ENCODE measurements around the gene KHDC1L. TPM values are rescaled to one million over a fixed set of nuclear protein-coding genes. Genes with fewer than 3 reads are reported as not detected.

The KHDC1L gene
- total RNA-seq, 1 experiment from 2014 or later: not detected

GRCh38 chr6:73180763-73181619, 44.3 kb downstream of the KHDC1L start:
- H3K27me3 ChIP-seq (ENCODE audit: insufficient read depth, low read length): no peaks in the 10 kb centered on the region
- no peaks in the 10 kb centered on the region for H3K9me3 ChIP-seq (ENCODE audit: control insufficient read depth, low read depth, low read length)
- H3K56ac ChIP-seq (ENCODE audit: insufficient read length, low read depth, low read length): no peak overlapping the region
- H2AFZ ChIP-seq (ENCODE audit: low read length): no peak overlapping the region
- no peak overlapping the region for H2BK15ac ChIP-seq (ENCODE audit: low read depth, low read length)
- no peak overlapping the region for H2BK12ac ChIP-seq (ENCODE audit: insufficient read length, low read depth, low read length)
- H3K4me3 Mint-ChIP-seq: no peak overlapping the region
- H3K9me3 Mint-ChIP-seq: no peaks in the 10 kb centered on the region
- H4K5ac ChIP-seq (ENCODE audit: insufficient read length, low read depth, low read length): no peak overlapping the region
- no peaks in the 10 kb centered on the region for H3K79me1 ChIP-seq (ENCODE audit: insufficient read depth, low read depth, low read length, poor library complexity, severe bottlenecking)
- H2BK20ac ChIP-seq (ENCODE audit: low read depth, low read length, poor library complexity, severe bottlenecking): no peak overlapping the region
- no peaks in the 10 kb centered on the region for H3K79me2 ChIP-seq (ENCODE audit: insufficient read depth, low read length)
- H2AK5ac ChIP-seq (ENCODE audit: insufficient read length, low read length): no peak overlapping the region
- no peak overlapping the region for H3K27ac ChIP-seq (ENCODE audit: insufficient read length, low read depth, low read length)
- H3K36me3 Mint-ChIP-seq (ENCODE audit: insufficient read depth in 1 of 3, low read depth in 3 of 3): no peaks in the 10 kb centered on the region
- H3K4me2 ChIP-seq (ENCODE audit: insufficient read depth, insufficient read length, low read length): no peak overlapping the region
- no CpG with 5 or more reads among the region's 7 CpGs for WGBS (ENCODE audit: extremely low coverage, insufficient read length, low lambda C conversion rate)
- TF ChIP-seq CTCF (conservative IDR thresholded peaks at IDR 0.05): peak; percentile 87
- H3K27ac Mint-ChIP-seq: no peak overlapping the region
- peaks cover 3 to 15% of the 10 kb centered on the region in 2 experiments; a peak in 3 of 4 replicates for H3K4me1 Mint-ChIP-seq
- no peaks in the 10 kb centered on the region for H3K23me2 ChIP-seq (ENCODE audit: insufficient read length, low read depth, low read length, poor library complexity, severe bottlenecking)
- no peak overlapping the region for H2BK120ac ChIP-seq (ENCODE audit: low read depth, low read length, poor library complexity, severe bottlenecking)
- no peak overlapping the region for H3K23ac ChIP-seq (ENCODE audit: insufficient read length, low read depth, low read length)
- no peak overlapping the region for H3K9ac ChIP-seq (ENCODE audit: extremely low read depth, insufficient read length, low read length)
- H3K14ac ChIP-seq (ENCODE audit: insufficient read depth, low read length): no peak overlapping the region
- H3K4me1 ChIP-seq (ENCODE audit: insufficient read depth, low read length): peaks cover 2% of the 10 kb centered on the region
- H3K18ac ChIP-seq (ENCODE audit: insufficient read length, low read depth, low read length): no peak overlapping the region
- H2BK5ac ChIP-seq (ENCODE audit: insufficient read length, low read length): no peak overlapping the region
- peaks cover 3% of the 10 kb centered on the region; the same call in 1 of the 2 replicates for H3K27me3 Mint-ChIP-seq (ENCODE audit: low read depth)
- no peaks in the 10 kb centered on the region for H4K20me1 ChIP-seq (ENCODE audit: control insufficient read depth, insufficient read depth, insufficient read length)
- no peak overlapping the region for H3K4ac ChIP-seq (ENCODE audit: low read depth, low read length)
- no peak overlapping the region for H4K8ac ChIP-seq (replicated peaks; ENCODE audit: insufficient read length, low read depth, low read length)
- no peak for DNase-seq
- no peak overlapping the region for H3T11ph ChIP-seq (ENCODE audit: low read length)
- H4K91ac ChIP-seq (ENCODE audit: insufficient read length, low read depth, low read length): no peak overlapping the region

Measured in H9 (cell line).